Measurements from ENCODE around the gene LMOD1.
"Not testable (repeated sequence)": the region's sequence is repeated elsewhere in the genome, so short reads cannot be mapped to it uniquely, and the experiment has no call there.

LMOD1 gene

GRCh38 chr1:201917362-201918033 is 28.9 kb downstream of the LMOD1 start:
- in situ Hi-C loops (cut with MboI; ENCODE audit: low sequenced_read_pairs) = no loop called here

- in situ Hi-C loops (cut with MboI; ENCODE audit: low sequenced_read_pairs) = no loop called here
These were observed 29.6 kb downstream of the LMOD1 start for GRCh38 chr1:201916649-201917249.

- in situ Hi-C loops (cut with MboI; ENCODE audit: low sequenced_read_pairs) = no loop called here
These were observed 31.7 kb downstream of the LMOD1 start for GRCh38 chr1:201914456-201915235.

GRCh38 chr1:201912832-201913231 is 33.5 kb downstream of the LMOD1 start:
- in situ Hi-C loops (cut with MboI; ENCODE audit: low sequenced_read_pairs) = no loop called here

GRCh38 chr1:201911826-201912571 is 34.3 kb downstream of the LMOD1 start:
- in situ Hi-C loops (cut with MboI; ENCODE audit: low sequenced_read_pairs) = no loop called here

- in situ Hi-C loops (cut with MboI; ENCODE audit: low sequenced_read_pairs) = no loop called here
These were observed 38.7 kb downstream of the LMOD1 start for GRCh38 chr1:201907621-201908020.

- in situ Hi-C loops (cut with MboI; ENCODE audit: low sequenced_read_pairs) = no loop called here
These were observed 40.0 kb downstream of the LMOD1 start for GRCh38 chr1:201906336-201906735.

- in situ Hi-C loops (cut with MboI; ENCODE audit: low sequenced_read_pairs) = no loop called here
These were observed 41.0 kb downstream of the LMOD1 start for GRCh38 chr1:201905234-201905890.

GRCh38 chr1:201904579-201904978 is 41.8 kb downstream of the LMOD1 start:
- in situ Hi-C loops (cut with MboI; ENCODE audit: low sequenced_read_pairs) = no loop called here

GRCh38 chr1:201903135-201903534 is 43.2 kb downstream of the LMOD1 start:
- in situ Hi-C loops (cut with MboI; ENCODE audit: low sequenced_read_pairs) = no loop called here

- in situ Hi-C loops (cut with MboI; ENCODE audit: low sequenced_read_pairs) = no loop called here
These were observed 44.1 kb downstream of the LMOD1 start for GRCh38 chr1:201902198-201902597.

- in situ Hi-C loops (cut with MboI; ENCODE audit: low sequenced_read_pairs) = not testable (repeated sequence)
These were observed 45.3 kb downstream of the LMOD1 start for GRCh38 chr1:201901036-201901435.

GRCh38 chr1:201900476-201900875 is 45.9 kb downstream of the LMOD1 start:
- in situ Hi-C loops (cut with MboI; ENCODE audit: low sequenced_read_pairs) = no loop called here

GRCh38 chr1:201899683-201900429 is 46.5 kb downstream of the LMOD1 start:
- in situ Hi-C loops (cut with MboI; ENCODE audit: low sequenced_read_pairs) = no loop called here

GRCh38 chr1:201898992-201899391 is 47.4 kb downstream of the LMOD1 start:
- in situ Hi-C loops (cut with MboI; ENCODE audit: low sequenced_read_pairs) = no loop called here

- in situ Hi-C loops (cut with MboI; ENCODE audit: low sequenced_read_pairs) = no loop called here
These were observed 48.0 kb downstream of the LMOD1 start for GRCh38 chr1:201898240-201898894.

- in situ Hi-C loops (cut with MboI; ENCODE audit: low sequenced_read_pairs) = no loop called here
These were observed 49.4 kb downstream of the LMOD1 start for GRCh38 chr1:201896951-201897391.

- in situ Hi-C loops (cut with MboI; ENCODE audit: low sequenced_read_pairs) = no loop called here
These were observed 50.2 kb downstream of the LMOD1 start for GRCh38 chr1:201895913-201896807.
